CD1c-positive myeloid dendritic cell (primary cell): Measurements from ENCODE around the gene STAB1.

Experiments used
- DNase-seq: peaks from one replicate; pipeline ENCODE4 v3.0.0-alpha.2; 2016; ENCODE audit errors: extremely low spot score

Gene STAB1

DNA sequence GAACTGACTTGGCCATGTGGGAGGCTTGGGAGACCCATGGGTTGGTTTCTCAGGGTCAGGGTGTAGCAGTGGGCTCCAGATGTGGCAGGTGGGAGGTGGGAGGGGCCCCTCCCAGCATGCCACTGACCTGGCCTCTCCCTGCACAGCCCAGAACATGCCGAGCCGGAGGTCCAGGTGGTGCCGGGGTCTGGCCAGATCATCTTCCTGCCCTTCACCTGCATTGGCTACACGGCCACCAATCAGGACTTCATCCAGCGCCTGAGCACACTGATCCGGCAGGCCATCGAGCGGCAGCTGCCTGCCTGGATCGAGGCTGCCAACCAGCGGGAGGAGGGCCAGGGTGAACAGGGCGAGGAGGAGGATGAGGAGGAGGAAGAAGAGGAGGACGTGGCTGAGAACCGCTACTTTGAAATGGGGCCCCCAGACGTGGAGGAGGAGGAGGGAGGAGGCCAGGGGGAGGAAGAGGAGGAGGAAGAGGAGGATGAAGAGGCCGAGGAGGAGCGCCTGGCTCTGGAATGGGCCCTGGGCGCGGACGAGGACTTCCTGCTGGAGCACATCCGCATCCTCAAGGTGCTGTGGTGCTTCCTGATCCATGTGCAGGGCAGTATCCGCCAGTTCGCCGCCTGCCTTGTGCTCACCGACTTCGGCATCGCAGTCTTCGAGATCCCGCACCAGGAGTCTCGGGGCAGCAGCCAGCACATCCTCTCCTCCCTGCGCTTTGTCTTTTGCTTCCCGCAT is 7.9 kb upstream of the STAB1 start:
- no peak for DNase-seq

GRCh38 chr3:52487788-52488691 is 7.1 kb upstream of the STAB1 start:
- no peak for DNase-seq

DNA sequence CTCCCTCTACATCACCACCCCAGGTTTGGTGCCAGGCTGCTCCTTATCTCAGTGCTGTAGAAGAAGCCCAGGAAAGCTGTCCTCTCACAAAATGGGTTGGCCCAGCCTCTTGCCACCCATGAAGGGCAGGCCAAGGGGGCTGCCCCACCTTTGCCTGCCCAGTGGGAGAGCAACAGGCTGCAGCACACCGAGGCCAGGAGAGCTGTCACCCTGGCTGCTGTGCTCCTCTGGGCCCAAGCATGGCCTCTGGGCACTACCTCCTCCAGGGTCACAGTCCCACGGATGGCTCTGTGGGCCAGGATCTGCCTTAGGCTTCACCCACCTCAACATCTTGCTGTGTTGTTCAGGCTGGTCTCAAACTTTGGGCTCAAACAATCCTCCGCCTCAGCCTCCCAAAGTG is 6.4 kb upstream of the STAB1 start:
- no peak for DNase-seq

GRCh38 chr3:52489453-52489852 is 5.7 kb upstream of the STAB1 start:
- no peak for DNase-seq

- no peak for DNase-seq
Measured at GRCh38 chr3:52490035-52490938, 4.9 kb upstream of the STAB1 start.

GRCh38 chr3:52490939-52491526 is 4.1 kb upstream of the STAB1 start:
- peak; percentile 60 for DNase-seq

GRCh38 chr3:52492059-52492458 is 3.1 kb upstream of the STAB1 start:
- no peak for DNase-seq

GRCh38 chr3:52493232-52494017 is 1.7 kb upstream of the STAB1 start:
- no peak for DNase-seq

DNA sequence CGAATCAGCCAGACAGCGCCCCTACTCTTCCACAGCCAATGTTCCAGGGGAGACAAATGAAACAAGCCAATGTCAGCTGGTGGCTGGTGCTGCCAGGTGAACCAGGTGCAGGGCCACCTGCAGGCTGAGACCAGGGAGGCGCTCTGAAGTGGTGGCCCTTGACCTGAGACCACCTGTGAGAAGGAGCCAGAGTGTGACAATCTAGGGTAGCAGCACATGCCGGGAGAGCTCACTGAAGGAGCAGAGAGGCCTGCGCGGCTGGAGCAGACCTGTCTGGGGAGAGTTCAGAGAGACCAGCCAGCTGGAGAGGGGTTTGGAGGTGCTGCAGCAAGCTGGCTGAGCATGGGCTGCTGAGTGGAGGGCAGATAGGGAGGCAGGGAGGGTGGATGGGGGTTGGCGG is 693 bp upstream of the STAB1 start:
- no peak for DNase-seq

- DNase-seq, result peak; percentile 54
Measured at GRCh38 chr3:52495777-52496602, 852 bp downstream of the STAB1 start.

GRCh38 chr3:52498137-52499054 is 3.3 kb downstream of the STAB1 start:
- peak; percentile 95 for DNase-seq

DNA sequence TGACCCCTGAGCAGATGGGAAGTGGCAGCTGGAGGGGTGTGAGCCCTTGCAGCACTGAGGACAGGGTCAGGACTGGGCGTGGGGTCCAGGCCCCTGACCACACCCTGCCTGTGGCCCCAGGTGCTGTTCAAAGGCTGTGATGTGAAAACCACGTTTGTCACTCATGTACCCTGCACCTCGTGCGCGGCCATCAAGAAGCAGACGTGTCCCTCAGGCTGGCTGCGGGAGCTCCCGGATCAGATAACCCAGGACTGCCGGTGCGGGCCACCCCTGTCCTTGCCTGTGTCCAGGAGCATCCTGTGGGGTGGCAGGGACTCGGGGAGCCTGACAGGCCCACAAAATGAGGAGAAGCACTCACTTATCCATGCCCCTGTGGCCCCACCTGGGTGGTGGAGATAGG is 5.9 kb downstream of the STAB1 start:
- DNase-seq, result no peak

DNA sequence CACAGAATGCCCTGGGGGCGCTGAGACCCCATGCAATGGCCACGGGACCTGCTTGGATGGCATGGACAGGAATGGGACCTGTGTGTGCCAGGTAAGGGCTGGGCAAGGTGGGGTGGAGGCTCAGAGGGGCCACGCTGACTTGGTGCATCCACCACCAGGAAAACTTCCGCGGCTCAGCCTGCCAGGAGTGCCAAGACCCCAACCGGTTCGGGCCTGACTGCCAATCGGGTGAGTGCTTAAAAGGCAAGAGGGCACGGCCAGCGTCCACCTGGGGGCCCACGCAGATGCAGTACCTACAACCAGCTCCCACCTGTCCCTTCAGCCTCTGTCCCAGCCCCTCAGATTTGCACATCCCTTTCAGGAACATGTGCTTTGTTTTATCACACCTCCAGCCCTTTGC is 6.9 kb downstream of the STAB1 start:
- DNase-seq, result no peak

DNA sequence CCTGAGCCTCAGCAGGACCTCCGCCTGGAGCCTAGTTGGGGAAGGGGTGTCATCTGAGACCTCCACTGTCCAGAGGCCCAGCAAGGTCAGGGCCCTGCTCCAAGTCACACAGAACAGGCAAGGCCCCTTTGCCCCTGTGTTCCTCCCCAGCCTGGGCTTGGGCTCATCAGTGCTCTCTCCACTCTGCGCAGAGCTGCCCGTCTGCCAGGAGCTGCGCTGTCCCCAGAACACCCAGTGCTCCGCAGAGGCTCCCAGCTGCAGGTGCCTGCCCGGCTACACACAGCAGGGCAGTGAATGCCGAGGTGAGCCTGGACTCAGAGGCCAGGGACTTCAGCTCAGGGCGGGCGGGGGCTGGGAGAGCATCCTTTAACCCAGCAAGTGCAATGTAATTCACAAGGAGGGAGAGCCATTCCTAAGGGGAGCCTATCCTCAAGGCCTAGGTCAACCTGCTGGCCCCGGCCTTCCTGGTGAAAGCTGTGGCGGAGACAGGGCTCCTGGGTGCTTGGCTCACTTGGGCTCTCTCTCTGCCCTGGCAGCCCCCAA is 7.7 kb downstream of the STAB1 start:
- no peak for DNase-seq

DNA sequence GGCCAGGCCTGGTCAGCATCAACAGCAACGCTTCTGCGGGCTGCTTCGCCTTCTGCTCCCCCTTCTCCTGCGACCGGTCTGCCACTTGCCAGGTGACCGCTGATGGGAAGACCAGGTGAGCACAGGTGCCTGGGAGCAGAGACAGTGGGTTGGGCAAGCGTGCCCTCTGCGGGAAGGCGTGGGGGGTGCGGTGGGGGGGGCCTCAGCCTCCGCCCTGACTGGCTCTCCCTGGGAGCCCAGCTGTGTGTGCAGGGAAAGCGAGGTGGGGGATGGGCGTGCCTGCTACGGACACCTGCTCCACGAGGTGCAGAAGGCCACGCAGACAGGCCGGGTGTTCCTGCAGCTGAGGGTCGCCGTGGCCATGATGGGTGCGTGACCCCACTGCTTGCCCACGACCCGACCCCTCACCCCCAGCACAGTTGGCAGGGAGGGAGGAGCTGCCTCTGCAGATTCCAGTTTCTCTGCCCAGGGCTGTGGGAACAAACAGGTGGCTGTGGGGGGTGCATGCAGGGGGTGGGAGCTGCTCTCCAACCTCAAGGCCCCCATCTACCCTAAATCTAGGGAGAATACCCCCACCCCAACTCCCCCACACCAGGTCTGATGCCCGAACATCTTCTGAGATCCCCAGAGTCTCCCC is 8.8 kb downstream of the STAB1 start:
- no peak for DNase-seq

DNA sequence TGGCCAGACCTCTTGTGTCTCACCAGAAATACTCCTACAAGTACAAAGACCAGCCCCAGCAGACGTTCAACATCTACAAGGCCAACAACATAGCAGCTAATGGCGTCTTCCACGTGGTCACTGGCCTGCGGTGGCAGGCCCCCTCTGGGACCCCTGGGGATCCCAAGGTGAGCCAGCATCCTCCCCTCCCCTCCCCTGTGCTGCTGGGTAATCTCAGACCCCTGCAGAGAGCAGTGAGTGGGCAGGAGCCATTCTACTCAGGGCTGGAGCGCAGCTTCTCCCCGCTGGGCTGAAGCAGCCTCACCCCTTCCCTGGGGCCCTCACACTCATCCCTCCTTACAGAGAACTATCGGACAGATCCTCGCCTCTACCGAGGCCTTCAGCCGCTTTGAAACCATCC is 9.8 kb downstream of the STAB1 start:
- DNase-seq, result no peak

- DNase-seq, result no peak
Measured at GRCh38 chr3:52506266-52506966, 11.3 kb downstream of the STAB1 start.
